ENCODE measurements around the gene MYLK.

MYLK gene

GRCh38 chr3:123695731-123696640 is 188.1 kb downstream of the MYLK start:
- Mint-ChIP-seq H3K4me3 (no peak overlapping the region), H3K27ac (no peak overlapping the region), H3K27me3 (peaks cover 7% of the 10 kb centered on the region)

GRCh38 chr3:123695152-123695551 is 189.0 kb downstream of the MYLK start:
- H3K9me3 Mint-ChIP-seq, result no peaks in the 10 kb centered on the region
- no peak for ATAC-seq
- no peak overlapping the region for H3K27ac Mint-ChIP-seq
- H3K4me1 Mint-ChIP-seq, result no peaks in the 10 kb centered on the region
- H3K27me3 Mint-ChIP-seq, result no peaks in the 10 kb centered on the region
- no peak for DNase-seq
- H3K4me3 Mint-ChIP-seq, result no peak overlapping the region

More at GRCh38 chr3:123695731-123696640, 188.1 kb downstream of the MYLK start:
- H3K9me3 Mint-ChIP-seq, result no peaks in the 10 kb centered on the region
- no peak for ATAC-seq
- no peaks in the 10 kb centered on the region for H3K4me1 Mint-ChIP-seq
- no peak for DNase-seq

GRCh38 chr3:123694366-123695087 is 189.6 kb downstream of the MYLK start:
- Mint-ChIP-seq H3K9me3 (no peaks in the 10 kb centered on the region), H3K27ac (no peak overlapping the region), H3K4me1 (no peaks in the 10 kb centered on the region), H3K4me3 (no peak overlapping the region), H3K27me3 (no peaks in the 10 kb centered on the region)
- DNase-seq (no peak), ATAC-seq (no peak)

GRCh38 chr3:123693584-123694190 is 190.4 kb downstream of the MYLK start:
- no peaks in the 10 kb centered on the region for H3K27me3 Mint-ChIP-seq
- no peak for ATAC-seq
- DNase-seq, result no peak
- no peak overlapping the region for H3K4me3 Mint-ChIP-seq
- H3K27ac Mint-ChIP-seq, result no peak overlapping the region
- no peaks in the 10 kb centered on the region for H3K9me3 Mint-ChIP-seq
- no peaks in the 10 kb centered on the region for H3K4me1 Mint-ChIP-seq

- Mint-ChIP-seq H3K4me3 (no peak overlapping the region), H3K27me3 (no peaks in the 10 kb centered on the region), H3K27ac (no peak overlapping the region), H3K9me3 (no peaks in the 10 kb centered on the region), H3K4me1 (no peaks in the 10 kb centered on the region)
- DNase-seq (no peak), ATAC-seq (no peak)
These were observed 191.5 kb downstream of the MYLK start for GRCh38 chr3:123692671-123693070.

GRCh38 chr3:123692041-123692440 is 192.1 kb downstream of the MYLK start:
- ATAC-seq (no peak), DNase-seq (no peak)
- H3K4me3 Mint-ChIP-seq, result no peak overlapping the region
- H3K27ac Mint-ChIP-seq, result no peak overlapping the region
- H3K4me1 Mint-ChIP-seq, result no peaks in the 10 kb centered on the region
- no peaks in the 10 kb centered on the region for H3K9me3 Mint-ChIP-seq
- H3K27me3 Mint-ChIP-seq, result no peaks in the 10 kb centered on the region

- H3K4me3 Mint-ChIP-seq, result no peak overlapping the region
- DNase-seq (no peak), ATAC-seq (no peak)
- no peaks in the 10 kb centered on the region for H3K9me3 Mint-ChIP-seq
- no peaks in the 10 kb centered on the region for H3K4me1 Mint-ChIP-seq
- H3K27me3 Mint-ChIP-seq, result no peaks in the 10 kb centered on the region
- no peak overlapping the region for H3K27ac Mint-ChIP-seq
These were observed 194.3 kb downstream of the MYLK start for GRCh38 chr3:123689831-123690230.

GRCh38 chr3:123688241-123688747 is 195.8 kb downstream of the MYLK start:
- Mint-ChIP-seq H3K27me3 (no peaks in the 10 kb centered on the region), H3K4me1 (no peaks in the 10 kb centered on the region), H3K27ac (no peak overlapping the region), H3K4me3 (no peak overlapping the region), H3K9me3 (no peaks in the 10 kb centered on the region)
- DNase-seq (no peak), ATAC-seq (no peak)

- DNase-seq (no peak), ATAC-seq (no peak)
- H3K27ac Mint-ChIP-seq, result no peak overlapping the region
- no peaks in the 10 kb centered on the region for H3K9me3 Mint-ChIP-seq
- H3K27me3 Mint-ChIP-seq, result no peaks in the 10 kb centered on the region
- no peak overlapping the region for H3K4me3 Mint-ChIP-seq
- H3K4me1 Mint-ChIP-seq, result no peaks in the 10 kb centered on the region
These were observed 196.8 kb downstream of the MYLK start for GRCh38 chr3:123687286-123687685.

GRCh38 chr3:123686251-123686650 is 197.9 kb downstream of the MYLK start:
- no peaks in the 10 kb centered on the region for H3K4me1 Mint-ChIP-seq
- H3K27ac Mint-ChIP-seq, result no peak overlapping the region
- no peaks in the 10 kb centered on the region for H3K27me3 Mint-ChIP-seq
- ATAC-seq (no peak), DNase-seq (no peak)
- H3K9me3 Mint-ChIP-seq, result no peaks in the 10 kb centered on the region
- H3K4me3 Mint-ChIP-seq, result no peak overlapping the region

- Mint-ChIP-seq H3K27me3 (no peaks in the 10 kb centered on the region), H3K4me1 (no peaks in the 10 kb centered on the region), H3K4me3 (no peak overlapping the region), H3K9me3 (no peaks in the 10 kb centered on the region), H3K27ac (no peak overlapping the region)
- no peak for ATAC-seq
- DNase-seq, result no peak
These were observed 198.4 kb downstream of the MYLK start for GRCh38 chr3:123685780-123686179.

GRCh38 chr3:123684636-123685035 is 199.5 kb downstream of the MYLK start:
- H3K9me3 Mint-ChIP-seq, result no peaks in the 10 kb centered on the region
- no peak for DNase-seq

GRCh38 chr3:123684209-123684608 is 199.9 kb downstream of the MYLK start:
- Mint-ChIP-seq H3K4me3 (no peak overlapping the region), H3K4me1 (no peaks in the 10 kb centered on the region), H3K27me3 (no peaks in the 10 kb centered on the region), H3K27ac (no peak overlapping the region), H3K9me3 (no peaks in the 10 kb centered on the region)
- DNase-seq (no peak), ATAC-seq (no peak)

More at GRCh38 chr3:123684636-123685035, 199.5 kb downstream of the MYLK start:
- no peaks in the 10 kb centered on the region for H3K4me1 Mint-ChIP-seq
- ATAC-seq, result no peak
- H3K4me3 Mint-ChIP-seq, result no peak overlapping the region
- no peak overlapping the region for H3K27ac Mint-ChIP-seq
- H3K27me3 Mint-ChIP-seq, result no peaks in the 10 kb centered on the region

- no peaks in the 10 kb centered on the region for H3K9me3 Mint-ChIP-seq
- no peak overlapping the region for H3K27ac Mint-ChIP-seq
- ATAC-seq, result no peak
- no peaks in the 10 kb centered on the region for H3K4me1 Mint-ChIP-seq
- H3K4me3 Mint-ChIP-seq, result no peak overlapping the region
- H3K27me3 Mint-ChIP-seq, result no peaks in the 10 kb centered on the region
- DNase-seq, result no peak
These were observed 200.5 kb downstream of the MYLK start for GRCh38 chr3:123683505-123684154.

GRCh38 chr3:123682781-123683504 is 201.2 kb downstream of the MYLK start:
- no peaks in the 10 kb centered on the region for H3K4me1 Mint-ChIP-seq
- ATAC-seq (no peak), DNase-seq (no peak)
- H3K4me3 Mint-ChIP-seq, result no peak overlapping the region
- H3K9me3 Mint-ChIP-seq, result no peaks in the 10 kb centered on the region
- no peaks in the 10 kb centered on the region for H3K27me3 Mint-ChIP-seq
- no peak overlapping the region for H3K27ac Mint-ChIP-seq

Data from stimulated activated naive CD8-positive, alpha-beta T cell treated with anti-CD3 and anti-CD28 coated beads, Interleukin-15, amount 100 ng/mL, for 72 hours (primary cell).